Gastrocnemius medialis (tissue), 4 donors: ENCODE results near the gene OTUD5. TPM values are rescaled to one million over a fixed set of nuclear protein-coding genes. Genes with fewer than 3 reads are reported as not detected.

Experiments
- ATAC-seq, 2 donors: fragments of 150-250 bp; one replicate each; pipeline ENCODE4 v1.9.1; 2016
- DNase-seq, 2 donors: peaks; one replicate each; pipeline ENCODE4 v3.0.0-alpha.2; 2019
- H3K27ac ChIP-seq, 4 donors: fragments of 200-600 bp; sonication (generic); 1 replicate in 1 of 4; 2 replicates in 3 of 4; pipeline ENCODE4 v1.5.1; 2016 to 2018; ENCODE audit warnings: mild to moderate bottlenecking in 2 of 4, moderate library complexity in 1 of 4
- H3K27me3 ChIP-seq, 3 donors: fragments of 200-600 bp; sonication (generic) in 2 of 3; 1 replicate in 1 of 3; 2 replicates in 2 of 3; pipeline versions ENCODE4 v1.5.1 to v1.6.0; 2016 to 2019; ENCODE audit warnings: mild to moderate bottlenecking in 1 of 3, moderate library complexity in 1 of 3
- H3K36me3 ChIP-seq, 2 donors: fragments of 200-600 bp; sonication (generic) in 1 of 2; one replicate each; pipeline ENCODE4 v1.5.1; 2017 to 2018
- H3K4me1 ChIP-seq, 2 donors: fragments of 200-600 bp; sonication (generic) in 1 of 2; one replicate each; pipeline ENCODE4 v1.5.1; 2016 to 2017; ENCODE audit warnings: mild to moderate bottlenecking in 2 of 2
- H3K4me3 ChIP-seq, 4 donors: fragments of 200-600 bp; sonication (generic) in 3 of 4; 1 replicate in 1 of 4; 2 replicates in 3 of 4; pipeline ENCODE4 v1.5.1; 2016 to 2019; ENCODE audit warnings: mild to moderate bottlenecking in 2 of 4
- H3K9me3 ChIP-seq, 3 donors: fragments of 200-600 bp; sonication (generic) in 2 of 3; 1 replicate in 1 of 3; 2 replicates in 2 of 3; pipeline ENCODE4 v1.5.1; 2016 to 2019
- CTCF ChIP-seq, 5 experiments: fragments of 450-650 bp in 3 of 5; fragments of 200-600 bp in 2 of 5; sonication (generic) in 2 of 5; IDR thresholded peaks in 4 of 5; conservative IDR thresholded peaks in 1 of 5; 1 replicate in 4 of 5; 2 replicates in 1 of 5; pipeline ENCODE4 v1.5.1; 2016 to 2019; ENCODE audit warnings: antibody characterized with exemption in 5 of 5, mild to moderate bottlenecking in 3 of 5, moderate library complexity in 3 of 5
- POLR2A ChIP-seq, 2 donors: fragments of 450-650 bp; IDR thresholded peaks; one replicate each; pipeline ENCODE4 v1.6.1; 2017; ENCODE audit warnings: antibody characterized with exemption in 2 of 2, mild to moderate bottlenecking in 2 of 2, moderate library complexity in 2 of 2
- in situ Hi-C, 4 donors: fragments of 200-750 bp; cut with MboI; loops; one replicate each; pipeline versions ENCODE4 v1.15.0 to v1.8.0; 2017; ENCODE audit warnings: low sequenced_read_pairs in 4 of 4
- intact Hi-C: fragments of 100-400 bp; cut with DNase I; formaldehyde crosslinking; loops from one replicate; pipeline ENCODE4 v1.15.1; 2023; ENCODE audit warnings: low total_unique reads
- total RNA-seq, 4 donors: library from RNA; depleted of rRNA; stranded (reverse); fragments of >200 nt; gene quantifications; one replicate each; pipeline versions ENCODE4 v1.1.0 to v1.2.3, GENCODE V29; 2016

Gene OTUD5
- total RNA-seq, 4 donors from 2014 or later, result 22.2 to 32.2 (median 28.5) TPM

GRCh38 chrX:48966796-48967579 is 9.6 kb upstream of the OTUD5 start:
- Histone ChIP-seq H3K4me3 (no peak overlapping the region), H3K27ac (no peak overlapping the region), H3K4me1 (no peaks in the 10 kb centered on the region), H3K9me3 (no peaks in the 10 kb centered on the region), H3K36me3 (no peaks in the 10 kb centered on the region), H3K27me3 (no peaks in the 10 kb centered on the region)
- intact Hi-C loops (no loop called here), in situ Hi-C loops (no loop called here)
- no peak for ATAC-seq
- no peak for DNase-seq
- no peak for TF ChIP-seq CTCF (IDR thresholded peaks at IDR 0.05 in 4 of 5, conservative IDR thresholded peaks at IDR 0.05 in 1 of 5)
- TF ChIP-seq POLR2A (IDR thresholded peaks at IDR 0.05), result no peak

DNA sequence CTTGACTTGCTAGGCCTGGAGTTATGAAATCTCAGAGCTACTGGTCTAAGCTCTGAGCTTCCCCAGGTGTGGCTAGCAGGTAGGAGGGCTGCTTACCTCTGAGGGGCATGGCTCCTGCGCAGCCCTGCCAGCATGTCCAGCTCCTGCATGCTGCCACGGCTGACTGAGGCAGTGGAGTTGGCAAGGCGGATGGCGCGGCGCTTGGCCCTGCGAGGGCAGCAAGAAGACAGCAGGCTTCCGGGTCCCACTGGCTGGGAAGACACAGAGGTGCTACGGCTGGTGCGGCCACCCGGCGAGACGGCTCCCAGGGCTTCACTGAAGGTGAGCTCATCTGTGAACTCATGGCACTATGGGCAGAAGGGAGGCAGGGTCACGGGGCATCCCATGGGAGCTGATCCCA is 8.6 kb upstream of the OTUD5 start:
- H3K4me1 ChIP-seq, result no peaks in the 10 kb centered on the region
- no peaks in the 10 kb centered on the region for H3K9me3 ChIP-seq
- in situ Hi-C loops (no loop called here), intact Hi-C loops (no loop called here)
- H3K27me3 ChIP-seq, result no peaks in the 10 kb centered on the region
- H3K27ac ChIP-seq, result no peak overlapping the region
- H3K36me3 ChIP-seq, result no peaks in the 10 kb centered on the region
- no peak overlapping the region for H3K4me3 ChIP-seq
- TF ChIP-seq POLR2A (IDR thresholded peaks at IDR 0.05) (no peak), CTCF (IDR thresholded peaks at IDR 0.05 in 4 of 5, conservative IDR thresholded peaks at IDR 0.05 in 1 of 5) (no peak)
- no peak for ATAC-seq
- no peak for DNase-seq

- TF ChIP-seq CTCF (IDR thresholded peaks at IDR 0.05 in 4 of 5, conservative IDR thresholded peaks at IDR 0.05 in 1 of 5) (no peak), POLR2A (IDR thresholded peaks at IDR 0.05) (no peak)
- no peak overlapping the region for H3K4me3 ChIP-seq
- no peaks in the 10 kb centered on the region for H3K27me3 ChIP-seq
- H3K27ac ChIP-seq, result no peak overlapping the region
- peak in 1 of 2 donors; percentile 14 for DNase-seq
- H3K4me1 ChIP-seq, result peaks cover 0 to under 1% of the 10 kb centered on the region in 2 donors
- no peaks in the 10 kb centered on the region for H3K9me3 ChIP-seq
- in situ Hi-C loops, result loop anchor here in 1 of 4 donors (5.0 kb wide), 1 partner anchor 81 kb away; the partner anchor contains the start of gene TFE3
- ATAC-seq, result no peak
- intact Hi-C loops, result no loop called here
- no peaks in the 10 kb centered on the region for H3K36me3 ChIP-seq
These were observed 4.2 kb upstream of the OTUD5 start for GRCh38 chrX:48961585-48962091.

DNA sequence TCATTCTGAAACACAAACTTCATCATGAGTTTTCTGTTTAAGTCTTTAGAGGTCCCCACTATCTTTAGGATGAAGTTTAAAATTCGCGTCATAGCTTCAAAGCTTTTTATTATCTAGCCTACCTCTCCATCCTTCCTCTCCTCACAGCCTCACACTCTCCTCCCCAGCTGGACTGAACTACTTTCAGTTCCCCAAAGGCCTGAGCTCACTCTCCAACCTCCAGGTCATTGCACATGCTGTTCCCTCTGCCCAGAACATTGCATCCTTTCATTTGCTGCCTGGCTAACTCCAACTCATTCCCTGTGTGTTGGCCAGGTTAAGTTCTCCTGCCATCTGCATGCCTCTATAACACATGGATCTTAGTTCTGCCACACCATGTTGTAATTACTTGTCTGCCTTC is 2.9 kb upstream of the OTUD5 start:
- H3K27me3 ChIP-seq, result no peaks in the 10 kb centered on the region
- peaks cover 5 to 12% of the 10 kb centered on the region in 2 donors for H3K4me1 ChIP-seq
- TF ChIP-seq POLR2A (IDR thresholded peaks at IDR 0.05), result no peak
- intact Hi-C loops (no loop called here), in situ Hi-C loops (loop anchor here in 1 of 4 donors (5.0 kb wide), 1 partner anchor 82 kb away; the partner anchor contains the start of gene TFE3)
- no peaks in the 10 kb centered on the region for H3K36me3 ChIP-seq
- no peak overlapping the region for H3K4me3 ChIP-seq
- DNase-seq (peak in 1 of 2 donors; percentile 49), ATAC-seq (no peak)
- H3K27ac ChIP-seq, result peak overlapping the region in 2 of 4 donors; percentile 95
- no peaks in the 10 kb centered on the region for H3K9me3 ChIP-seq

DNA sequence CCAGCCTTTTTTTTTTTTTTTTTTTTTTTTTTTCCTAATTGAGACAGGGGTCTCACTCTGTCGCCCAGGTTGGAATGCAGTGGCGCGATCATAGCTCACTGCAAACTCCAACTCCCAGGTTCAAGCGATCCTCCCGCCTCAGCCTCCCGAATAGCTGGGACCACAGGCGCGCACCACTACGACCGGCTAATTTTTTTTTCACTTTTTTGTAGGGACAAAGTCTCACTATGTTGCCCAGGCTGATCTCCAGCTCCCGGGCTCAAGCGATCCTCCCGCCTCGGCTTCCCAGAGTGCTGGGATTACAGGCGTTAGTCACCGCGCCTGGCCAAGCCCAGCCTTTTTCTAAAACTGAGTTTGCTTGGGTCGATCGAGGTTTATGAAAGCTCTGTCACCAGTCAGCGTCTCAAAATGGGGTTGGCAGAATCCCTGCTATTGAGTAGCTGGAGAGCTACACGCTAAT is 1.3 kb upstream of the OTUD5 start:
- intact Hi-C loops (loop anchor here (1.0 to 5.0 kb wide), 2 partner anchors 85 to 156 kb away; partner anchors contain the start of genes HDAC6 and TFE3), in situ Hi-C loops (no loop called here)
- Histone ChIP-seq H3K9me3 (no peaks in the 10 kb centered on the region), H3K4me3 (peak overlapping the region; percentile 58 to 75 (median 63)), H3K27me3 (no peaks in the 10 kb centered on the region), H3K27ac (peak overlapping the region; percentile 86 to 95 (median 94)), H3K36me3 (no peaks in the 10 kb centered on the region), H3K4me1 (peaks cover 6 to 12% of the 10 kb centered on the region in 2 donors)
- DNase-seq (peak in 1 of 2 donors; percentile 50), ATAC-seq (peak; percentile 14 to 32)
- TF ChIP-seq POLR2A (IDR thresholded peaks at IDR 0.05) (no peak), CTCF (IDR thresholded peaks at IDR 0.05 in 4 of 5, conservative IDR thresholded peaks at IDR 0.05 in 1 of 5) (no peak)
